Measurements from ENCODE around the gene MX1.

DNA sequence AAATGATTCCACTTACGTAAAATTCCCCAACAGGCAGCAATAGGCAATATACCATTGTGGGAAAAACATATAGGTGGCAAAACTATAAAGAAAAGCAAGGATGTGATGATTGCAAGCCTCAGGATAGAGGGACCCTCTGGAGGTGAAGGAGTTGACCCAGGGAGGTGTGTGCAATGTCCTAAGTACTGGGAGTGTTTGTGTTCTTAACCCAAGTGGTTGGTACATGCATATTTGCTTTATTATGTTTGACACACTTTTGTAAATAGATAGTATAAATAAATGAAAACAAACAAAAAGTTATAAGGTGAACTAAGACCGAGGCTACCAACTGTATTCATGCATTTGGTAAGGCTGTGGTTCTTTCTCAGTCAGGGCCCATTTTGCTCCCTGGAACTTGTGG is 7.5 kb downstream of the MX1 start:
- TF ChIP-seq CTCF (IDR thresholded peaks at IDR 0.05 in 2 of 3, conservative IDR thresholded peaks at IDR 0.05 in 1 of 3; ENCODE audit: borderline replicate concordance in 1 of 3, insufficient read depth in 1 of 3, low read depth in 2 of 3, low read length in 2 of 3), result no peak
- TF ChIP-seq MAX (IDR thresholded peaks at IDR 0.05), result no peak
- no peak for TF ChIP-seq POLR2A (IDR thresholded peaks at IDR 0.05; ENCODE audit: borderline replicate concordance, extremely low read depth, insufficient read depth, insufficient read length)
- TF ChIP-seq, protein P1, sequence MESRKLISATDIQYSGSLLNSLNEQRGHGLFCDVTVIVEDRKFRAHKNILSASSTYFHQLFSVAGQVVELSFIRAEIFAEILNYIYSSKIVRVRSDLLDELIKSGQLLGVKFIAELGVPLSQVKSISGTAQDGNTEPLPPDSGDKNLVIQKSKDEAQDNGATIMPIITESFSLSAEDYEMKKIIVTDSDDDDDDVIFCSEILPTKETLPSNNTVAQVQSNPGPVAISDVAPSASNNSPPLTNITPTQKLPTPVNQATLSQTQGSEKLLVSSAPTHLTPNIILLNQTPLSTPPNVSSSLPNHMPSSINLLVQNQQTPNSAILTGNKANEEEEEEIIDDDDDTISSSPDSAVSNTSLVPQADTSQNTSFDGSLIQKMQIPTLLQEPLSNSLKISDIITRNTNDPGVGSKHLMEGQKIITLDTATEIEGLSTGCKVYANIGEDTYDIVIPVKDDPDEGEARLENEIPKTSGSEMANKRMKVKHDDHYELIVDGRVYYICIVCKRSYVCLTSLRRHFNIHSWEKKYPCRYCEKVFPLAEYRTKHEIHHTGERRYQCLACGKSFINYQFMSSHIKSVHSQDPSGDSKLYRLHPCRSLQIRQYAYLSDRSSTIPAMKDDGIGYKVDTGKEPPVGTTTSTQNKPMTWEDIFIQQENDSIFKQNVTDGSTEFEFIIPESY (IDR thresholded peaks at IDR 0.05; ENCODE audit: extremely low read depth, insufficient replicate concordance, low read length), result no peak
- no peak for TF ChIP-seq SP1 (IDR thresholded peaks at IDR 0.05; ENCODE audit: low read depth)
- no peak for TF ChIP-seq SIN3A (IDR thresholded peaks at IDR 0.05; ENCODE audit: low read depth)
- TF ChIP-seq CBX3 (IDR thresholded peaks at IDR 0.05; ENCODE audit: low read depth), result no peak
- TF ChIP-seq, protein P2, sequence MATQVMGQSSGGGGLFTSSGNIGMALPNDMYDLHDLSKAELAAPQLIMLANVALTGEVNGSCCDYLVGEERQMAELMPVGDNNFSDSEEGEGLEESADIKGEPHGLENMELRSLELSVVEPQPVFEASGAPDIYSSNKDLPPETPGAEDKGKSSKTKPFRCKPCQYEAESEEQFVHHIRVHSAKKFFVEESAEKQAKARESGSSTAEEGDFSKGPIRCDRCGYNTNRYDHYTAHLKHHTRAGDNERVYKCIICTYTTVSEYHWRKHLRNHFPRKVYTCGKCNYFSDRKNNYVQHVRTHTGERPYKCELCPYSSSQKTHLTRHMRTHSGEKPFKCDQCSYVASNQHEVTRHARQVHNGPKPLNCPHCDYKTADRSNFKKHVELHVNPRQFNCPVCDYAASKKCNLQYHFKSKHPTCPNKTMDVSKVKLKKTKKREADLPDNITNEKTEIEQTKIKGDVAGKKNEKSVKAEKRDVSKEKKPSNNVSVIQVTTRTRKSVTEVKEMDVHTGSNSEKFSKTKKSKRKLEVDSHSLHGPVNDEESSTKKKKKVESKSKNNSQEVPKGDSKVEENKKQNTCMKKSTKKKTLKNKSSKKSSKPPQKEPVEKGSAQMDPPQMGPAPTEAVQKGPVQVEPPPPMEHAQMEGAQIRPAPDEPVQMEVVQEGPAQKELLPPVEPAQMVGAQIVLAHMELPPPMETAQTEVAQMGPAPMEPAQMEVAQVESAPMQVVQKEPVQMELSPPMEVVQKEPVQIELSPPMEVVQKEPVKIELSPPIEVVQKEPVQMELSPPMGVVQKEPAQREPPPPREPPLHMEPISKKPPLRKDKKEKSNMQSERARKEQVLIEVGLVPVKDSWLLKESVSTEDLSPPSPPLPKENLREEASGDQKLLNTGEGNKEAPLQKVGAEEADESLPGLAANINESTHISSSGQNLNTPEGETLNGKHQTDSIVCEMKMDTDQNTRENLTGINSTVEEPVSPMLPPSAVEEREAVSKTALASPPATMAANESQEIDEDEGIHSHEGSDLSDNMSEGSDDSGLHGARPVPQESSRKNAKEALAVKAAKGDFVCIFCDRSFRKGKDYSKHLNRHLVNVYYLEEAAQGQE (IDR thresholded peaks at IDR 0.05; ENCODE audit: low read depth), result no peak
- TF ChIP-seq POLR2AphosphoS5 (IDR thresholded peaks at IDR 0.05; ENCODE audit: low read depth, low read length), result no peak
- no peak for TF ChIP-seq EZH2phosphoT487 (IDR thresholded peaks at IDR 0.05; ENCODE audit: borderline replicate concordance)
